SHP77 (cell line): Measurements from ENCODE around the gene RAB22A.

ENCODE experiments used
- DNase-seq, 2 experiments: peaks; one replicate each; lab custom pipeline; 2025; lab: John Stamatoyannopoulos, UW

Gene RAB22A, protein sequence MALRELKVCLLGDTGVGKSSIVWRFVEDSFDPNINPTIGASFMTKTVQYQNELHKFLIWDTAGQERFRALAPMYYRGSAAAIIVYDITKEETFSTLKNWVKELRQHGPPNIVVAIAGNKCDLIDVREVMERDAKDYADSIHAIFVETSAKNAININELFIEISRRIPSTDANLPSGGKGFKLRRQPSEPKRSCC

DNA sequence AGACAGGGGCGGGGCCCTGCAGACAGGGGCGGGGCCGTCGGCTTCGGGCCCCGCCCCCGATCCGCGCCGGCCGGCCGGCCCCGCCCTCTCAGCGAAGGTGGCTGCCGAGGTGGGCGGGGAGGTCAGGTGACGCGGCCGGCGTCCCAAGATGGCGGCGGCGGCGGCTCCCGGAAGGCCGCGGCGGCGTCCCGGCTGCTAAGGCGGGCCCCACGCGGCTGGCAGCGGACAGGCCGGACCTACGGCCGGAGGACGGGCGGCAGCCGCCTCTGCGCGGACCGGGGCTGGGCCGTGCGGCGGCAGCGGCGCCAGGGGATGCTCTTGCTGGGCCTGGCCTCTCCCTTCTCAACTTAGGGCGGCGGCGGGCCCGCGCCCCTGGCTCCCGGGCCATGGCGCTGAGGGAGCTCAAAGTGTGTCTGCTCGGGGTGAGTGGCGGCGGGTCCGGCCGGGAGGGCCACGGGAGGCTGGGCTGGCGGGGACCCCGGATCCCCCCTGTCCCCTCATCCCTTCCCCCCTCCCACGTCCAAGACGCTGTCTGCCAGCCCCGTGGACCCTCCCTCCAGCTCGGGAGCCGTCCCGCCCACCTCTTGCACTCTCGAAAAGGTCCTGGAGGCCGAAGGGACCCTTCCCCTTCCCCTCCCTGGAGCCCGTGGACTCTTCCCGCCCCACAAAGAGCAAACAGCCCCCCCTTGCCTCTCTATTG lies at the start of gene RAB22A:
RAB22A (plus strand) TSS at position 125 of the 700 bp plus-strand sequence; CDS start at position 387, 262 bp downstream.
- peak; percentile 29 to 81 for DNase-seq

DNA sequence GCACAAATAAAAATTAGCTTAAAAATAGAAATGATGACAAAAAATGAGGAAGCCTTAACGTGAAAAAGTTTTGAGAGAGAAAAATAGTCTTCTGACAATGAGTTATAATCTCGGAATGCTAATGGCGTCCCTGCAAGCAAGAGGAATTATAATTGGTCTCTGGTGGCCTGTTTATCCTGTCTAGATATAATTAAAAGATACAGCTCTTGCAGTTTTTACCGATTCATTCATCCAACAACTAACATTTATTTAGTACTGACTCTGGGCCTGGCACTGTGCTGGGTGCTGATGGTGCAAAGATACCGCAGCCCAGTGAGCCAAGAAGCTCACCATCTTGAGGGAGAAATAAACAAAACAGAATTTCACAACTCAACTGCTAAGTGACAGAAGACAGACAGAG lies 49.5 kb upstream of the RAB22A start:
- no peak for DNase-seq

DNA sequence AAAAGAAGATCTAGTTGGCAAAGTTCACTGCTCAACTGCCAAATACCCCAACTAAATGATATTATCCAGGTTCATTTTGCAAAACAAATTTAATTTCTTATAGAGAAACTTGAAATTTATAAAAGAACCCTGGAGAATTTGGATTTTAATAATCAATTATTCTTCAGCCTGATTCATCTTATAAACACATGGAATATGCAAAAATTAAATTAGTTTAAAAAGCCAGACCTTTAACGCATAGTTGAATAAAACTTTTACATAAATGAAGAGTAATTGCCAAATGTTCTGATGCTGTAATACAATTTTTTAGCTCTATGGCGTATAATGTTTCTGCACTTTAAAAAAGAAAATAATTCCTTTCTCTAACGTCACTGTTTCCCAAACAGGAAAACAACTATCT lies 47.9 kb upstream of the RAB22A start:
- DNase-seq = no peak

DNA sequence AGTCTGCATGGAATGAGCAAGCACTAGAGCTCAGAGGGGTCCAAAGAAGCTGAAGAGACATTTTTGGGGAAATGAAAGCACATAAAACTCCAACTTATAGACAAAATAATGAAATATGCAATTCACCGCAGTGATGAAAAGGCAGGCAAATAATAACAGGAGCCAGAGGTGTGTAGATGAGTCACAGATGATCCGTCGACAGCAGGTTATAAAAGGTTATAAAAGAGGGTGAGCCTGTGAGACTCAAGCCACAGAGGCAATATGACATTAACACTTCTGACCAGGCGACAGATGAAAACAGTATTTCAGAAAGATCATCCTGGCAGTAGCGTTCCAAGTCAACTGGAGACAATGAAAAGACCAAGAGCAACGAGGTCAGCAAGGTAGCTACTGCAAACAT lies 45.2 kb upstream of the RAB22A start:
- no peak for DNase-seq

DNA sequence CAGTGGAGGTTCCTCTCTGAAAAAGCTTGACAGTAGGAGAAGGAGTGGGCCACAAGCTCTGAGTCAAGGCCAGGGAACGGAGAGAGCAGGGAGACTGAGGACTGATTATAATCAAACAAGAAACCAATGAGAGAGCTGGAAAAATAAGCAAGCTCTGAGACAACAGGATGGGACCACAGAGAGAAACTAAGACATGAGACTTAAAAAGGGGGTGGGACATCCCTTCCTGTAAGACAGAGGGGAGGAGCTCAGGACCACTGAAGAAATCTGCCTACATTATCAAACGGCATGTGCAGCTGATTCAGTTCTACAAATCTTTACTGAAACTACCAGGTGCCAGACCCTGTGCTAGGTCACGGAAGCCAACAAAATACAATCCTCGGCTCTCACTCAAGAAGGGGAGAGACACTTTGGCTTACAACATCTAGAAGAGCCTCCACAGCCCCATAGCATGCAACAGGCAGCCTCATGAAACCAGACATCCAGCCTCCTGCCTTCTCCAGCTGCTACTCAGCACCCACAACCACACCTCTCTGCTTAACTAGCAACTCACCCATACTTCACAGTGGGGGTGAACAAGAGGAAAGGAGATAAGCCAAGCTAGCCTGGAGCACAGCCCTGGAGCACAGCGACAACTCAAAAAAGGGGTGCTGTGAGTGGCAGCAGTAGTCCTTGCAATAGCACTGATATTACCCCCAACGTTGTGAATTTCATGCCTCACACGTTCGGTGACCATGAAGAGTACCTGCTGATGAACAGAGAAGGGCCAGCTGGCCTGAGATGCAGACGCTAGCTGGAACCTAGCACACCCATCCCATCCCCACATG lies 41.9 kb upstream of the RAB22A start:
- no peak for DNase-seq

DNA sequence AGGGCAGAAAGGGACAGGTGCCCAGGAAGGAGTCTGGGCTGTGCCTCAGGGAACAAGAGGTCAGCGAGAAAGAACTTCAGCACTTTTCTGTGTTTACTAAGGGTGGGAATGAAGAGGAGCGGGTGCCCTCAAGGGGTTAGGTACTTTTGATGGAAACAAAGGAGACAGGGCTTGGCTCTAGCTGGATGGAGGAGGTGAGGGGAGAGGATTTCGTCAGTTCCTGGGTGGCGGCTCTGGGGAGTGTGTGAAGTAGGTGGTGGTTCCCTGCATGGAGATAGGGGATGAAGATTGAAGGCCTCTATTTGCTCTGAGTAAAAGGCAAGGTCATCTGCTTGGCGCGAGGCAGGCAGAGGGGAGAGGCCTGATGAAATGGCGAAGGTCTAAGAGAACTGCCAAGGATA lies 41.1 kb upstream of the RAB22A start:
- no peak for DNase-seq

DNA sequence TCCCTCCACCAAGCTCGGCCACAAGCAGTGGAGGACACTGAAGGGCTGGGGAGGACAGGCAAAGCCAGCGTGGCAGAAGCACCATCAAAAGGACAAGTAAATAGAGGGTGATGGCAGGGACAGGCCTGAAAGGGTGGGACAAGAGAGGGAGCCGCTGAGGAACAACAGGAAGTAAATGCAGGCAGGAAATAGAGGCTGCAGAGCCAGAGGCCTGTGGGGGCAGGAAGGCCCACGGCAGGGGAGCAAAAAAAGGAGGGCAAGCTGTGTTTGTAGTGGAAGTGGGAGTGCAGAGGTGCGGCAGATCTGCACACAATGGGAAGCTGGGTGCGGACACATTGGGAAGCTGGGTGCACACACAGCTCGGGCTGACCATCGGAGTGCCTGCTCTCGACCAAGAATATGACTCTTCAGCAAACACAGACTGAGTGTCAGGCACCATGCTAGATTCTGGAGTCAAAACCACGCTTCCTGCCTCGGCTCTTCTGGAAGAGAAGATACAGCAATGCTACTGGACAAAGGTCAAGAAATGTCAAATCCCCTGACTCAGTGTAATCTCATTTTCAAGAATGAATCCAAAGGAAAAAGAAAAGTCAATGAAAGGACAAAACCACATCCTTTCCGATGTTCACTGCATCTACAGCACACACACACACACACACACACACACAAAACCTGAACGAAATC lies 40.4 kb upstream of the RAB22A start:
- DNase-seq = no peak

DNA sequence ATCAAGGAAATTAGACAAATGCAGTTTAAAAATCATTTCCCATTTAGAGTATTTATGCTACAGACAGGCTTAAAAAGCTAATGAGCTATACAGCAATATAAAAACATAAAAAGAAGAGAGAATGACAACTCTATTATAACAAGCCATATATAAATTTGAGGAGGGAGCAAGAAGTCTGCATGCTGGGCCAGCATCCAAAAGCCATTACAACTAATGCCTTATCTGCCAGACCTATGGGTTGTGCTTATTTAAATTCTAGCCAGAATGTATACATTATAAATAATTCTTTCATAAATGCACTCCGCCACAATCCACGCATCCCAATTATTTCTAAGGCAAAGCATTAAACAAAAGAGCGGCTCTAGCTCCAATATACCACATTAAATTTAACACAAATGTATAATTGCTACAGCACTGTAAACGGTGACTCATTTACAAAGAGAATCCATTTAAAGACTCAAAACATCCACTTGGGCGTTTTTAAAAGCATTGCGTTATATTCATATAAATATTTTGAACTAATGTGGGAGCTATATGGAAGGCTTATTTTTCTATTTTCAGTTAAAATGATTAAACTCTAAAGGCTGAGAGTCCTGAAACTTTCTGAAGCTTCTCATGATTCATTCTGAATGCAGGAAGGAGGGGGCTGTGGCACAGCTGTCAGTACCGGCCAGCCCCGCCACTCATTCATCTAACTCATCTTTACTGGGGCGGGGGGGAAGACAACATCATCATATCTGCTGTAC lies 37.7 kb upstream of the RAB22A start:
- no peak for DNase-seq

DNA sequence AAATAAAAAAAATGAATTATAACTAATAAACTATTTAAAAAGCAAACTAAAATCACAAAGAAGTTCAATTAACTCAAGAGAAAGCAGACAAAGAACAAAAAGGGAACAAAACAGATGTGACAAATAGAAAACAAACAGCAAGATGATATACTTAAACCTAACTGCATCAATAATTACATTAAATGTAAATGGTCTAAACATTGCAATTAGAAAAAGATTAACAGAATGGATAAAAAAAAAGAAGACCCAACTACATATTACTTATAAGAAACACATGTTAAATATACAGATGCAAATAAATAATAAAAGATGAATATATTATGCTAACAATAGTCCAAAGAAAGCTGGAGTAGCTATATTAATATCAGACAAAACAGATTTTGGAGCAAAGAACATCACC lies 35.1 kb upstream of the RAB22A start:
- DNase-seq = no peak

DNA sequence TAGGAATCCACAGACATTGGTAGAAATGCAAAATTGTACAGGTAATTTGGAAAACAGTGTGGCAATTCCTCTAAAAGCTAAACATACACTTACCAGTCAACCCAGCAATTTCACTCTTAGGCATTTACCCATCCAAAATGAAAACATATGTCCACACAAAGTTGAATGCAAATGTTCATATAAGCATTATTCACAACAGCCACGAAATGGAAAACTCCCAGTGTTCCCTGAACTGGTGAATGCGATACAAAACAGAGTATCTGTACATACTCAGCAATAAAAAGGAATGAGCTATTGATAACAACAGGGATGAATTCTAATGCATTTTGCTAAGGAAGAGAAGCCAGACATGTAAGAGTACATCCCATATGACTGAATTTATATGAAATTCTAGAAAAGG lies 32.4 kb upstream of the RAB22A start:
- DNase-seq = no peak

DNA sequence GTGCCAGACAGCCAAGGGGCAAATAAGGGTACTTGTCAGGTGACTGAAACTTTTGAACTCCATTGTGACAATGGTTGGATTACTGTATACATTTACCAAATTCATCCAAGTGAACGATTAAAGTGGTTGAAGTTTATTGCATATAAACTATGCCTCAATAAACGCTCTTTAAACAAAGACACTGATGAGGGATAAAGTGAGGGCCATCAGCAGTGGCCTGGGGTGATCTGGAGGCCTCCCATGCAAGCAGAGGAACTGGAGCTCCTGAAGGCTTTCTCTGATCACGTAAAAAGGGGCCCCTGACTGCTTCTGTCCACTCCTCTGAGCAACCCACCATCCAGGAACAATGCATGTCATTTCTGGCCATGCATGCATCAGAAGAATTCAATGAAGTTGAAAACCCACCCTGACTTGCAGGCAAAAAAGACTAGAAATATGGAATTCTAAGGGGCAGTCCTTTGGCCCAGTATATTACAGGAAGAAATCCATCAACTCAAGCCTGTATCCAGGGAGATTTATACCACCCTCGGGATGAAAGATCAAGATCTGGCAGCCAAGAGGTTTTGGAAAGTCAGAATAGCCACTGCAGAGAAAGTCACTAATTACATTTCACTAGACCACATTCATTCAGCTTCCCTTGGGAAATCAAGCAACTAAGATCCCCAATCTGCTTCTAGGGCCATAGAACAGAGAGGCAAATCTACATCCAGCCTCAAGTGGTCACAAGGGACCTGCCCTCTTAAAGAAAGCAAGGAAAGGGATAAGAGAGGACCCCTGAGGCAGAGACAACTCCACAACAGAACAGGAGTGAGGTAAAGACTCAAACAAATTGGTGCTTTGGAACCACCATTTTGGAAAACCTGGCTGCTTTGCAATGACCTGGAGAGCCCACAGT lies 31.7 kb upstream of the RAB22A start:
- DNase-seq = no peak

DNA sequence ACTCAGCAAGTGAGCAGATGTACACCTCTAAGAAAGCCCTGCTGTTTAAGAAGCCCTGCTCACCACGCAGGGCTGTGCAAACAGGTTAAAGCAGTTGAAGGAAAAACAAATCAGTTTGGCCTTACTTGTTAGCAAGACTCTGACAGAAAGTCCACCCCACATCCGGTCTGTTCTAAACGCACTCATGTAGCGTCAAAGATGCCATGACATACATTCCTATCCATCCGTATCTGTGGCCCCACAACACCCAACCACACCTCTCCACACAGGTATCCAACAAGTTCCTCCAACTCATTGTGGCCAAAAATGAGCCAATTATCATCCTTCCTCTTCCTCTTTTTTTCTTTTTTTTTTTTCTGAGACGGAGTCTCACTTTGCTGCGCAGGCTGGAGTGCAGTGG lies 22.8 kb upstream of the RAB22A start:
- DNase-seq = no peak

DNA sequence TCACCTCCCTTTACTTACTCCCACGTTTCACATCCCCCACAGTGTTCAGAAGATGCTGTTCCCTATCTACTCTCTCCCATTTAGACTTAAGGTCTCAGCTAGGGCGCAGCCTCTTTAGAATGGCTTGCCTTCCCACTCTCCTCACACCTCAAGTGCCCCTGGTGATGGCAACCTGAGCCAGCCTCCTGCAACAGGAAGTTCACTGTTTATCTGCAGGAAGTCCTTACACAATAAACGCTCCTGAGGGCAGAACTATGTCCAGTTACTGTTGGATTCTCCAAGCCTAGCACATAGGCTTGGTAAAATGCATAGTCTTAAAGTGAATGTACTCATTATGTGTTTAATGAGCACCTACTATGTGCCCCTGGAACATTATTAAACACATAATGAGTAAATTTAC lies 21.9 kb upstream of the RAB22A start:
- DNase-seq = no peak

DNA sequence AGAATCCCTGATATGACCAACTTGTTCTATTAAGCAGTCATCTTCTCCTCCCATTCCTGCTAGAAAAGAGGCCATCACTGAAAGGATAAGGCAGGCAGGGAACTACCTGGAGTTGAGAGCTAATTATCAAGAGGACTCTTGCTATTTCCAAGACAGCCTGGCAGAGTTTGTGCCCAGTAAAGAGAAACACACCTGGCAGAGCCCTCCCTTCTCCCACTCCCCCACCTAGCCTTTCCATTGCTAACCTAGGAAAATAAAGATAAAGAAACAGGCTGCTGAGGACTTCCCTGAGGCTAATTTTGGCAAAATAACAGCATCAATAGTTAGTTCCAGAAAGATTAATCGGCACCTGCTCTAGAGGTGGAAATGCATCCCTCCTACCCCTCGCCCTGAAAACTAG lies 20.4 kb upstream of the RAB22A start:
- DNase-seq = no peak

DNA sequence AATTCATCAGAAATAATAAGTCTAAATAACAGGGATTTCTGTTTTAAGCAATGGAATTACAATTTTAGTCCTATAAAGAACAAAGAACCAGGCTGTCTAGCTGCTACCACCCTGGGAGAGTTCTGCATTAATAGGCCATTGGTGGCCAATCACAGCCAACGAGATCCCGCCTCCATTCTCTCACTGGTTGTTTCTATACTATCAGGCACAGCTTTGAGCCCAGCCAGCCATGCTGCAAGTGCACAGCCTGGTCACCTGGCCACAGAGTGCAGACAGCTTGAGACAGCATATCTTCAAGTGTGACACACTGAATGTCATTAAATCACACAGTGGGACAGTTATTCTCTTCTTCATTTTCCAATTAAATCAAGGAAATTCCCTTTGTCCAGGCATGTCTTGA lies 16.1 kb upstream of the RAB22A start:
- peak in 1 of 2 experiments; percentile 51 for DNase-seq

DNA sequence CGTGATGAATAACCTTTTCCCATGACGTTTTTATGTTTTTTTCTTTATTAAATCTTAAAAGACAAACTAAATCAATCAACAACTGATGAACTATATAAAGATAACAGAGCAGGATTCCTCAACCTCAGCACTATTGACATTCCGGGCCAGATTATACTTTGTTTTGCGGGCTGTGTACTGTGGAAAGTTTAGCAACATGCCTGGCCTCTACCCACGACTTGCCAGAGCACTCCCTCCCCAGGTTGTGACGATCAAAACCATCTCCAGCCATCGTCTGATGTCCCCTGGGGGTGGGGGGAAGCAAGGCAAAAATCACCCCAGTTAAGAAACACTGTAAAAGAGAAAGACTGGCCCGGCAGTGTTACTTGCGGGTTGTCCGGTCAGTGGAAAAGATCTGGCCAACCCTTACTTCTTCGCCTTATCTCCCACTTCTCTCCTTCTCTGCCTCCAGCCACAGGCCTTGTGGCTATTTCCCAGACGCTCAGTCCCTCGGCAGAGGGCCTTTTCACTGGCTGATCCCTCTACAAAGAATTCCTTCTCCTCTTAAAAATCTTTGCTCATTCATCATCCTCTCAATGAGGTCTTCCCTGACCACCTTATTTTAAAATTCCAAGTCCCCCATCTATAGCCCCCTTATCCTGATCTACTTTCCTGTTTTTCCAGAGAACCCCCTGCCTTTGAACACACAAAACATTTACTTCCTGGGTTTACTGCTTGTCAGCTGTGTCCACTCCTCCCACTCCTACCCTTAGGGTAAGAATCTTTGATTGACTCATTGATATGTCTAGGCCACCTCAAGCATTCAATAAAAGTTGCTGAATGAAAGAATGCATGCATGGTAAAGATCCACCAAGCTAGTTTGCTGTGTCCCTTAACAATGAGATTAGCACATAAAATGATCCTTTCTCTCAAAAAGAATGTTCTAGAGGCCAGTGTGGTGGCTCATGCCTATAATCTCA lies 14.7 kb upstream of the RAB22A start:
- DNase-seq = no peak

DNA sequence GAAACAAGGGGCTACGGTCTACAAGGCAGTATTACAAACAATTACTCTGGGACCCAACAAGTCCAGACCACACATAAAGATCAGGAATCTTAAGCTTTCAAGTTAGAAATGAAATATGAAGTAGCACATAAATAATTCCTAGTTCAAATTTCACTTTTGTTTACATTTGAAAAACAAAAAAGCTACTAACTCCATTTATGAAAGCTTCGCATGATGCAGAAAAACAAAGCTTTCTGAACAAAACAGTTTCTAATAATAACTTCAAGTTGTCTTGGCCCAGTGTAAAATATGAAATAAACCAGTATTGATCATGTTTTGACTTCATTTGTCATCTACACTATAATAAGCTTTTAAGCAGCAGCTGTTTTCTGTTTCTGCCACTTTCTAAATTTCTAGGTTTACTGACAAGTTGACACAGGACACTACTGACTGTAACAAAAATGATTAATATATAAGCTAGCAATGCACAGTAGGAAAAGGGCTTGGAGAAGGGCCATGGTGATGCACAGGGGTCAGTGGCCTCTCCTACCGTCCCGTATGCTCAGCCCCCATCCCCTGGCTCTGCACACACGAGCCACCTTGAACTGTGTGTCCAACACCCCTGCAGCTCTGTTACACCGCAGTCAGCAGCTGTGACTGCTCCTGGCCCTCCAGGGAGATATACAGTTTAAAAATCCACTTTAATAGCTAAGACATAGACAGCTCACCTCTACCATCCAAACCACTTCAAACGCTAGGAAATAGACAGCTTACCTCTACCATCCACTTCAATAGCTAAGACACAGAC lies 13.3 kb upstream of the RAB22A start:
- no peak for DNase-seq

DNA sequence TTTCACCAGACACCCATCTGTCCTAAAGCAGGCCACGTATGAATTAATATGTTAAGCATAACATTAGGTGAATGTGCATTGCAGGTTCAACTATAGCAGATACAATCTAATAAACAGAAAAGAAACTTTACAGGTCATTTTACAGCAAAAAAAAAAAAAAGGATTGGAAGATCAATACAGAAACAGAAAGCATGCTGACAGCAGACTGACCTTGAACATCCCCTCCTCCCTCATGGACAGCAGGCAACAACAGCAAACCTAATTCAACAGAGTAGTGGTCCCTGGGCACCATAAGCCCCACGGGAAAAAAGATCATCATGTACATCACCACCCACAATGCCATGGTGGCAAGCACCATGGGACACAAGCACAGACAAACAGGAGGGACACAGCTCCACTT lies 12.1 kb upstream of the RAB22A start:
- no peak for DNase-seq

DNA sequence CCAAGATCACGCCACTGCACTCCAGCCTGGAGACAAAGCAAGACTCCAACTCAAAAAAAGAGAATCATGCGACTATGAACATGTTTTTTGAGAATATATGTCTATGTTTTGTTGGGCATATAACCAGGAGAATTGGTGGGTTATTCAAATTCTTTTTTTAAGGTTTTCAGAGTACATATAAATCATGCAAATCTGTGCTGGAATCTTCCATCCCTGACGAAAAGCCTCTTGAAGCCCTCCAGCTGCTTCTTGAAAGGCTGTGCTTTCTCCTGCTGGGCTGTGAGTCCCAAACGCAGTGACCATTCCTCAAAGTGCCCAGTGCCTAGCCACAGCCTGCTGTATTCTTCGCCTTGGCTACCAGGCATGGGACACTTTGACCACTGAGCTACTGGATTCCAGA lies 9.2 kb upstream of the RAB22A start:
- no peak for DNase-seq
